ENCODE measurements around the gene KLHDC7B. TPM values are rescaled to one million over a fixed set of nuclear protein-coding genes. Genes with fewer than 3 reads are reported as not detected.

KLHDC7B gene
- total RNA-seq (2014; rRNA removed) (0.35 TPM in 1 of 2 replicates, not detected in the other), Bru-seq, nascent RNA (percentile 24 among the genes with signal in this experiment), BruChase-seq, experiment 1, labeled RNA remaining after a 6-hour chase (percentile 31 among the genes with signal in this experiment), BruChase-seq, experiment 2, labeled RNA remaining after a 2-hour chase (percentile 37 among the genes with signal in this experiment)
- long read RNA-seq, partial matches to known transcripts: 0 of 1 reads
- long read RNA-seq, other reads (novel, unspliced or antisense): 0 of 1 reads

DNA sequence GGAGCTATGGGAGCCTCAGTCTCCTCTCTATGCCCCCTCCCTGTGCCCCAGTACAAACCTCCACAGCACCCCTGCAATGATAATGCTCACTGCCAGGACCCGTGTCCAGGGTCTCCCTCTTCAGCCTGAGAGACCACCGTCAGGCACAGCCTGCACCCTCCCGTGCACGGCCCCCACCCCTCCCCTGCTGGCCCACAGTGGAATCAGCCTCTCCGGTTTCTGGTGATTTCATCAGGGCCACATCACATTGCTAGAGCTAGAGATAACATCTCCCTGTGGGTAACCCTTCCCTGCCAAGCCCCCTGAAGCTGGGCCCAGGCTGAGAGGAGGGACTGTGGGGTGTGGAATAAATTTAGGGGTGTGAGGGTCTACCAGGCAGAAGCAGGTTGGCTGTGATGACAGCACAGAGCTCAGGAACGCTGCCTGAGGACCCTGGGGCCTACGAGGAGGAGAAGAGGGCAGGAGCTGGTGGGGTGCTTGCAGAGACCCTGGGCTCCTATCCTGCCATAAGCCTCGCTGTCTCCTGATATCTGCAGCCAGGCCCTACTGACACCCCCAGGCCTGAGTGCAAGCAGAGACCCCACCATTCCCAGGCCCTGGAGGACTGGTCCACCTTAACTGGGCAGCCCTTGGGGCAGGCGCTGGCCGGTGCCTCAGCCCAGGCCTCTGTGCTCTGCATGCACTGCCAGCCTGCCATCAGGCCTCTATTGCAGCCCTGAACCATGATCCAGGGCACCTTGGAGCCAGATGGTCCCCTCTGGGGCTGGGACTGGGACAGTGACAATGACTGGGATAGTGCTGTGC lies at the start of gene KLHDC7B:
TSS of gene KLHDC7B (plus strand) at position 378 of the 804 bp plus-strand sequence. CDS start at position 723, 345 bp downstream.
- Histone ChIP-seq H3K9me3 (ENCODE audit: low read length) (no peaks in the 10 kb centered on the region), H3K4me3 (ENCODE audit: low read length) (no peak within 1 kb of the TSS), H3F3A (ENCODE audit: low read length, unreplicated experiment) (no peaks in the 10 kb centered on the region), H3K4me1 (ENCODE audit: insufficient read depth, low read length) (peaks cover 5% of the 10 kb centered on the region), H2AFZ (ENCODE audit: low read length) (no peak within 1 kb of the TSS), H4K20me1 (ENCODE audit: low read length) (no peaks in the 10 kb centered on the region), H3K79me2 (ENCODE audit: low read length) (no peaks in the 10 kb centered on the region), H3K27me3 (ENCODE audit: low read length) (no peaks in the 10 kb centered on the region), H3K9me2 (replicated peaks; ENCODE audit: low read length) (no peaks in the 10 kb centered on the region), H3K4me2 (ENCODE audit: low read length) (no peak within 1 kb of the TSS), H3K27ac (ENCODE audit: low read length) (no peak within 1 kb of the TSS), H3K36me3 (ENCODE audit: low read depth, low read length) (no peaks in the 10 kb centered on the region), H3K9ac (ENCODE audit: low read length) (no peak within 1 kb of the TSS)
- ChIA-PET CTCF (no interaction called here), POLR2A (ENCODE audit: unreplicated experiment) (no interaction called here)
- no peak for TF ChIP-seq EZH2 (IDR thresholded peaks at IDR 0.05; ENCODE audit: low read length, unreplicated experiment)
- no peak for TF ChIP-seq CTCF (conservative IDR thresholded peaks at IDR 0.05; ENCODE audit: low read depth, low read length)
- TF ChIP-seq EZH2phosphoT487 (IDR thresholded peaks at IDR 0.05; ENCODE audit: borderline replicate concordance, low read length): no peak
- TSS peak; percentile 39 for BruUV-seq (replicated peaks)
- ATAC-seq (no peak), DNase-seq (no peak)
- intact Hi-C loops (cut with micrococcal nuclease): no loop called here

GRCh38 chr22:50497093-50497492 lies 48.6 kb upstream of the KLHDC7B start:
- no peak for ATAC-seq
- intact Hi-C loops (cut with micrococcal nuclease): no loop called here

More at GRCh38 chr22:50497093-50497492, 48.6 kb upstream of the KLHDC7B start:
- no peak for DNase-seq
- TF ChIP-seq EZH2 (IDR thresholded peaks at IDR 0.05; ENCODE audit: low read length, unreplicated experiment) (no peak), CTCF (conservative IDR thresholded peaks at IDR 0.05; ENCODE audit: low read depth, low read length) (no peak), EZH2phosphoT487 (IDR thresholded peaks at IDR 0.05; ENCODE audit: borderline replicate concordance, low read length) (no peak)
- no peaks in the 10 kb centered on the region for H3K79me2 ChIP-seq (ENCODE audit: low read length)
- no peak overlapping the region for H3K4me2 ChIP-seq (ENCODE audit: low read length)
- H3F3A ChIP-seq (ENCODE audit: low read length, unreplicated experiment): no peaks in the 10 kb centered on the region
- no peaks in the 10 kb centered on the region for H3K9me3 ChIP-seq (ENCODE audit: low read length)
- no peak overlapping the region for H3K27ac ChIP-seq (ENCODE audit: low read length)
- no peaks in the 10 kb centered on the region for H3K4me1 ChIP-seq (ENCODE audit: insufficient read depth, low read length)
- no TSS peak for BruUV-seq (replicated peaks)
- no peaks in the 10 kb centered on the region for H3K9me2 ChIP-seq (replicated peaks; ENCODE audit: low read length)
- no peak overlapping the region for H3K4me3 ChIP-seq (ENCODE audit: low read length)
- no peaks in the 10 kb centered on the region for H3K36me3 ChIP-seq (ENCODE audit: low read depth, low read length)
- ChIA-PET POLR2A (ENCODE audit: unreplicated experiment) (interaction anchor here (1.6 kb wide), 1 partner anchor 11 kb away, joined by 5 read pairs; the partner anchor contains the start of gene LMF2), CTCF (interaction anchor here (0.6 to 0.7 kb wide), 2 partner anchors 124 to 298 kb away, joined by 3 to 4 read pairs; no protein-coding TSS in a partner anchor)
- H3K27me3 ChIP-seq (ENCODE audit: low read length): no peaks in the 10 kb centered on the region
- H4K20me1 ChIP-seq (ENCODE audit: low read length): no peaks in the 10 kb centered on the region
- H2AFZ ChIP-seq (ENCODE audit: low read length): no peak overlapping the region
- H3K9ac ChIP-seq (ENCODE audit: low read length): no peak overlapping the region
